Spinal cord (tissue), 10 donors: Measurements from ENCODE around the gene PSMA5. TPM values are rescaled to one million over a fixed set of nuclear protein-coding genes. Genes with fewer than 3 reads are reported as not detected.

Experiments
- DNase-seq, 6 donors: peaks; one replicate each; pipeline versions ENCODE4 v3.0.0 to v3.0.0-alpha.2; 2013 to 2015; ENCODE audit warnings: low spot score in 6 of 6, low read depth in 4 of 6
- H3K27ac ChIP-seq: one replicate; pipeline ENCODE4 v1.5.1; 2013; ENCODE audit warnings: low read depth, low read length, control low read depth
- H3K27me3 ChIP-seq: one replicate; pipeline ENCODE4 v1.6.1; 2013; ENCODE audit warnings: low read length; ENCODE audit not compliant: control insufficient read depth, insufficient read depth
- H3K36me3 ChIP-seq: one replicate; pipeline ENCODE4 v1.6.1; 2013; ENCODE audit warnings: low read length; ENCODE audit not compliant: control insufficient read depth, insufficient read depth
- H3K4me1 ChIP-seq: one replicate; pipeline ENCODE4 v1.6.1; 2013; ENCODE audit warnings: low read length; ENCODE audit not compliant: control insufficient read depth, insufficient read depth
- H3K4me3 ChIP-seq: one replicate; pipeline ENCODE4 v1.5.1; 2013; ENCODE audit warnings: low read depth, low read length, control low read depth
- H3K9me3 ChIP-seq: one replicate; pipeline ENCODE4 v1.6.1; 2013; ENCODE audit warnings: low read length; ENCODE audit not compliant: control insufficient read depth, insufficient read depth
- WGBS: methylation state at CpG from one replicate; pipeline ENCODE4 v1.1.5; 2013; ENCODE audit warnings: missing lambda C conversion rate; ENCODE audit not compliant: insufficient coverage; 5-methylcytosine and 5-hydroxymethylcytosine counted together
- polyA plus RNA-seq, 2 donors: library from polyadenylated mRNA; unstranded; fragments of 120-200 nt; gene quantifications; one replicate each; pipeline ENCODE4 v1.2.1, GENCODE V29; 2013; ENCODE audit not compliant: insufficient read length in 2 of 2
- total RNA-seq, 2 donors: library from RNA; depleted of rRNA in 1 of 2; stranded (reverse); fragments of 120-200 nt in 1 of 2; fragments of >200 nt in 1 of 2; gene quantifications; one replicate each; pipeline versions ENCODE4 v1.2.3 to v1.2.4, GENCODE V29; 2013 to 2014
- donor health status: healthy.

Gene PSMA5
- total and polyA plus RNA-seq, 4 donors = 33.3 to 86.0 (median 68.8) TPM

DNA sequence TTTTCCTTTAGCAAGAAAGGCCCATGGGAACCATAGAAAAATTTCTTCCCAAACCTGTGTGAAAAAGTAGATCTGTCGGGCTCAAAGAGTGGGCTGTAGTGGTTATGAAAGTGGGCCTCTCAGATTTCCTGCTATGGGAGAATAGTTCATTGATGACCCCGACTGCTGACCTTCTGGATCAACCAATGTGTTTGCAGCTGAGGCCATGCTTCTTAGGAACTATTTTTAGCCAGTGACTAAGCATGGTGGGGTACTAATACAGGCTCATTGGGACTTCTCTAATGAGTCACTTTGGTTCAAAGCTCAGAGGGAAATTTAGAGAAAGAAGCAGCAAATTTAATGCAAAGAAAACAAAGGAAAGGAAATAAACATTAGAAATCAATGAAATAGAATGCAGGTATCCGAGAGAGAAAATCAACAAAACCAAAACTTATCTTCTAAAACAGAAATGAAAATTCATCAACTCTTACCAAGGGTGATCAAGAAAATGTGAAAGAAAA, 12.6 kb upstream of the PSMA5 start:
- Histone ChIP-seq H3K27me3 (peaks cover 11% of the 10 kb centered on the region), H3K36me3 (no peaks in the 10 kb centered on the region), H3K9me3 (no peaks in the 10 kb centered on the region), H3K4me1 (no peaks in the 10 kb centered on the region), H3K27ac (no peak overlapping the region), H3K4me3 (no peak overlapping the region)
- DNase-seq = no peak
- 70% methylated on average over 2 of the region's 3 CpGs for WGBS

DNA sequence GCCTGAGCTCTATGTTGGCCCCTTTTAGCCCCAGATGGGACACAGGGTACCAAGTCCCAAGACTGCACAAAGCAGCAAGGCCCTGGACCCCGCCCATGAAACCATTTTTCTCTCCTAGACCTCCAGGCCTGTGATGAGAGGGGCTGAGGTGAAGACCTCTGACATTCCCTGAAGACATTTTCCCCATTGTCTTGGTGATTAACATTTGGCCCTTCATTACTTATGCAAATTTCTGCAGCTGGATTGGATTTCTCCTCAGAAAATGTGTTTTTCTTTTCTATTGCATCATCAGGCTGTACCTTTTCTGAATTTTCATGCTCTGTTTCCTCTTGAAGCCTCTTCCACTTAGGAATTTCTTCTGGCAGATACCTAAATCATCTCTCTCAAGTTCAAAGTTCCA, 8.2 kb upstream of the PSMA5 start:
- Histone ChIP-seq H3K27me3 (no peaks in the 10 kb centered on the region), H3K36me3 (no peaks in the 10 kb centered on the region), H3K4me1 (no peaks in the 10 kb centered on the region), H3K9me3 (no peaks in the 10 kb centered on the region), H3K27ac (no peak overlapping the region), H3K4me3 (no peak overlapping the region)
- DNase-seq = no peak
- WGBS = no CpG with 5 or more reads among the region's 1 CpG

DNA sequence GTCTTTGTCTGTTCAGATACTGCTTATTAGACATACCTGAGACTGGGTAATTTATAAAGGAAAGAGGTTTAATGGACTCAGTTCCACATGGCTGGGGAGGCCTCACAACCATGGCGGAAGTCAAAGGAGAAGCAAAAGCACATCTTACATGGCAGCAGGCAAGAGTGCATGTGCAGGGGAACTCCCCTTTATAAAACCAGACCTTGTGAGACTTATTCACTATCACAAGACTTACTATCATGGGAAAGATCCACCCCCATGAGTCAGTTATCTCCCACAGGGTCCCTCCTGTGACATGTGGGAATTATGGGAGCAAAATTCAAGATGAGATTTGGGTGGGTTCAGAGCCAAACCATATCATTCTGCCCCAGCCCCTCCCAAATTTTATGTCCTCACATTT, 7.1 kb upstream of the PSMA5 start:
- H3K27me3 ChIP-seq = no peaks in the 10 kb centered on the region
- H3K27ac ChIP-seq = no peak overlapping the region
- 100% methylated on average over 1 of the region's 1 CpG for WGBS
- H3K36me3 ChIP-seq = no peaks in the 10 kb centered on the region
- no peaks in the 10 kb centered on the region for H3K9me3 ChIP-seq
- no peak overlapping the region for H3K4me3 ChIP-seq
- no peaks in the 10 kb centered on the region for H3K4me1 ChIP-seq
- DNase-seq = no peak

DNA sequence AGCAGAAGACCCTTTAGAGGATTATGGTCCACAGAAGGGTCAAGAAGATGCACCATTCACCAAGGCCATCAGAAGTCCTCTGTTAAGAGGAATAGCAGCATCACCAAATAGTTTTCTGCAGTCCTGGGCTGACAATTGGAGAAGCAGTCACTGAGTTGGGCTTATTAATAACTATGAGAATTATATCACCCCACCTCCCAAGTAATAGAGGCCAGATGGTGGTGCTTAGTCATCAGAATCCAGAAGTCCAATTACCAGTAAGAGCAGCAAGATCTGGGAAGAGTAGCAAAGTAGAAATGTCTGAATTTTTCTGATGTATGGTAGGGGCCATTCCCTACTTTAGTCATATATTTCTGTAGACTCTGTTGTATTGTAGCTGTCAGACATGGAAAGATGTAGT, 6.1 kb upstream of the PSMA5 start:
- no peak for DNase-seq
- H3K27ac ChIP-seq = no peak overlapping the region
- no peaks in the 10 kb centered on the region for H3K27me3 ChIP-seq

DNA sequence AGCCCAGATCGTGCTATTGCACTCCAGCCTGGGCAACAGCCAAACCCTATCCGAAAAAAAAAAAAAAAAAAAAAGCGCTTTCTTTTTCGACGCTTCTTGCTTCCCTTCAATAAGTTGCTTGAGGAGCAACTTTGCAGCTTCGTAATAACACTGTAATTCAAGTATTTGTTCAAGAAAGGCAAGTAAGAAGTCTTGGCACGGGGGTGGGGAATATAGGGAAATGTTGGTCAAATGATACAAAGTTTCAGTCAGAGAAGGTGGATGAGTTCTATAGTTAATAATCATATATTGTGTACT, 871 bp upstream of the PSMA5 start:
- Histone ChIP-seq H3K9me3 (no peaks in the 10 kb centered on the region), H3K27ac (peak overlapping the region; percentile 90), H3K4me3 (peak overlapping the region; percentile 89), H3K36me3 (no peaks in the 10 kb centered on the region), H3K4me1 (no peaks in the 10 kb centered on the region), H3K27me3 (no peaks in the 10 kb centered on the region)
- no peak for DNase-seq
- WGBS = 29% methylated on average over 1 of the region's 7 CpGs

More for the DNA sequence above, 6.1 kb upstream of the PSMA5 start:
- Histone ChIP-seq H3K4me3 (no peak overlapping the region), H3K36me3 (no peaks in the 10 kb centered on the region), H3K4me1 (no peaks in the 10 kb centered on the region), H3K9me3 (no peaks in the 10 kb centered on the region)

DNA sequence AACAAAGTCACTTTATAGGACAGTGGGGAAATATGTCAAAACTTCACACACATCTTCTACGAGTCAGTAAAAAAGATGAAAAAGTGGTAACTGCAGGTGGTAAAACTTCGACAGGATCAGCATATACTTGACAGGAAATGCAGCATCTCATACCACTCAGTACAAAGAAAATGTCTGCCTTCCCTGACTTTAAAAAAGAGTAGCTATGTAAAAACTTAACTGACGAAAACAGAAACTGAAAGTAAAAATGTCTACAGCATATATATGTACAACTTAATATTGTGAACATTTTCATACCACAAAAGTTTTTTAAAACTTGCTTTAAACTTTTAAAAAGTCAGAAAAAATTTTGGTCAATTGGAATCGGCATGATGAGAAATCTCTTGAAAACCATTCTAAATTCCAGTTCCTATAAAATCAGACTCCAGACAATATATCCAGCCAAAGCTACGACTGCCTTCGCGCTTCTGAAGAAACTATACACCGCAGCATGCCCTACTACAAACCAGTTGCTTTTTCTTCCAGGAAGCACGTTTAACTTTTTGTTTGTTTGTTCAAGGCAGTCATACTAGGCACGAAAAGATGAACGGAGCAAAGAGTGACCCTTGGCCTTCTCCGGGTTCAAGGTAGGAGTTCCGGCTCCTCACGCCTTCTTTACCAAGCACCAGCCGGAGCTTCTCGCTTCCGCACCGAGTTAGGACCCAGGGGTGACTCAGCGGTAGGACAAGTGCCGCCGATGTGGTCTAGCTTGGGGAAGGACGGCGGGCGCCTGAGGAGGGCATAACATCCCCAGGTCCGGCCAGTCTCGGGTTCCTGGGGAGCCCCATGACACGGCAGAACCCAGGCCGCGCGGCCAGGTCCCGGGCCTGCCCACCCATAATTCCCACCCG, 612 bp downstream of the PSMA5 start:
- Histone ChIP-seq H3K9me3 (no peaks in the 10 kb centered on the region), H3K27me3 (no peaks in the 10 kb centered on the region), H3K27ac (peak overlapping the region; percentile 68), H3K4me1 (no peaks in the 10 kb centered on the region), H3K4me3 (peak overlapping the region; percentile 89), H3K36me3 (peaks cover 7% of the 10 kb centered on the region)
- WGBS = under 1% methylated on average over 26 of the region's 32 CpGs
- peak in 2 of 6 donors; percentile 4 to 11 for DNase-seq

DNA sequence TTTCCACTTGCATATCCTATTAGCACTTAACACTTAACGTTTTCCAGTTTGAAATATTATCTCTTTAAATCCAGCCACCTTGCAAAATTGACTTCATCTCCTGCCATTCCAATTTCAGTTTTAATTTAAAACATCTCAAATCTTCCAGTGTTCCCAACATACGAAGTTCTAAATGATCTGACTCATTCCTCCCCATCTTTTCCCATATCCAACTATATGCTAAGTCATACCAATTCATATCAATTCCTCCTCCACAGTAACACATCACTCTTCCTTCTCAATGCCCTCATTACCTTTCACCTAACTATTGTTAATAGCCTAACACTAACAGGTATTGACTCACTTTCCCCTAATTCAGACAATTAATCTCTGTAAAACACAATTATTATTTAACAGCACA, 2.8 kb downstream of the PSMA5 start:
- no peaks in the 10 kb centered on the region for H3K9me3 ChIP-seq
- peaks cover 19% of the 10 kb centered on the region for H3K36me3 ChIP-seq
- WGBS = 85% methylated on average over 2 of the region's 2 CpGs
- H3K27me3 ChIP-seq = no peaks in the 10 kb centered on the region
- DNase-seq = no peak
- H3K4me1 ChIP-seq = no peaks in the 10 kb centered on the region
- H3K27ac ChIP-seq = no peak overlapping the region
- H3K4me3 ChIP-seq = no peak overlapping the region

DNA sequence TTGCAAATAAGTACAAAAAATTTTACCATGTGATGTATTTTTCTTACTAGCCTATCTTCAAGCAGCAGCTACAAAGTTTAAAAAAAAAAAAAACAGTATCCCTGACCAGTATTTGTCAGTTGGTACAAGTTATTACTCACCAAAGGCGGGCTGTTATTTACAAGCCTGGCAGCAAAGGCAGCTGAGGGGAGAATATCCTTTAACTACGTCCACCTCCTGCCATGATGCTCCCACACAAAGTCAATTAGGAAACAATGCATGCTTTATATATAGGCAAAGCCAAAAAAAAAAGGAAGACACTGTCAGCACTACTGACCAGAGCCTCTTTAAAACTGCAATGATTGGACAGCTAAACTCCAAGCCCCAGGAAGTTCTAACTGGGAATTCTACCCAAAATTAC, 13.7 kb downstream of the PSMA5 start:
- no peak overlapping the region for H3K27ac ChIP-seq
- no CpG with 5 or more reads among the region's 2 CpGs for WGBS
- no peaks in the 10 kb centered on the region for H3K4me1 ChIP-seq
- H3K36me3 ChIP-seq = peaks cover 19% of the 10 kb centered on the region
- H3K27me3 ChIP-seq = no peaks in the 10 kb centered on the region
- no peak for DNase-seq
- no peak overlapping the region for H3K4me3 ChIP-seq
- H3K9me3 ChIP-seq = no peaks in the 10 kb centered on the region

DNA sequence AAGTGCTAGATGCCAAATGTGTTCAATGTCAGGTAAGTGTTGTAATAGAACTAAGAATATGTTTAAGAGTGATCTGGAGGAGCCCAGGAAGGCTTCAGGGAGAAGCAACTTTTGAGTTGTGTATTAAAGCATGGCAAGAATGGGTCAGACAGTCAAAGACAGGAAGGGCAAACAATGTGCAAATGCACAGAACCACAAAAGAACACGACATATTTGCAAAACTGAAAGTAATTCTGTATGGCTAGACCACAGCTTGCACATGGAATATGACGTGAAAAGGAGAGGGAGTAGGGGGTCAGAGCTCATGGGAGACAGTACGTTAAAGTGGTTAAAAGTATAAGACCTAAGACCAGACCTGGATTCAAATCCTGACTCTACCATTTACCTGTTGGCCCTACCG, 21.4 kb downstream of the PSMA5 start:
- Histone ChIP-seq H3K4me1 (no peaks in the 10 kb centered on the region), H3K4me3 (no peak overlapping the region), H3K27me3 (no peaks in the 10 kb centered on the region), H3K36me3 (peaks cover 36% of the 10 kb centered on the region), H3K27ac (no peak overlapping the region), H3K9me3 (no peaks in the 10 kb centered on the region)
- no CpG with 5 or more reads among the region's 4 CpGs for WGBS
- DNase-seq = no peak

DNA sequence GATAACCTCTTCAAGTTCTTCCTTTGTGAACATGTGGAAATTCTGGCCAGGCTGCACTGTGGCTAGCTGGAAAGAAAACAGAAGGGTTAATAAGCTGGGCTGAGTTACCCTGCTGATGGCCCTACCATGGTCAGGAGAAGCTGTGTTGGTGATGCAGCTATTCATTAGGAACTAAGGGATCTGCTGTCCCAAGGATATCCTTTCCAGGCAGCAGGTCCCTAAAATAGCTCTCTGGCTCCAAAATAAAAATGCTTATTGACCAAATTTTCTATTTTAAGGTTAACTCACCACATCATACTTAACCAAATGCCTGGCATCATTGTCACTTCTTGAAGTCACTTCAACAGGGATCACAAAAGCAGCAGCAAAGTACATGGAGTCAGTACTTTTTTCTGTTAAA, 24.2 kb downstream of the PSMA5 start:
- Histone ChIP-seq H3K27me3 (no peaks in the 10 kb centered on the region), H3K27ac (no peak overlapping the region), H3K9me3 (no peaks in the 10 kb centered on the region), H3K4me3 (no peak overlapping the region), H3K4me1 (peaks cover 5% of the 10 kb centered on the region), H3K36me3 (peaks cover 14% of the 10 kb centered on the region)
- no peak for DNase-seq
